ENCODE measurements around the gene PTBP3. TPM values are rescaled to one million over a fixed set of nuclear protein-coding genes. Genes with fewer than 3 reads are reported as not detected.
"Not testable (repeated sequence)": the region's sequence is repeated elsewhere in the genome, so short reads cannot be mapped to it uniquely, and the experiment has no call there.

Gene PTBP3
- total RNA-seq, 4 donors from 2014 or later, result 19.9 to 31.1 (median 25.5) TPM

GRCh38 chr9:112283582-112284253, 49.7 kb downstream of the PTBP3 start:
- Histone ChIP-seq H3K27me3 (no peaks in the 10 kb centered on the region), H3K27ac (replicated peaks in 1 of 4) (no peak overlapping the region), H3K36me3 (peaks cover 0 to 10% (median 3%) of the 10 kb centered on the region in 4 donors), H3K4me1 (peaks cover 3 to 7% (median 6%) of the 10 kb centered on the region in 4 donors), H3K9me3 (no peaks in the 10 kb centered on the region), H3K4me3 (no peak overlapping the region)
- no peak for DNase-seq (ENCODE audit: extremely low spot score)
- intact Hi-C loops (cut with DNase I), result no loop called here
- WGBS, result 92% methylated on average over 1 of the region's 6 CpGs
- TF ChIP-seq POLR2A (IDR thresholded peaks at IDR 0.05; ENCODE audit: low read depth), result no peak
- no peak for TF ChIP-seq CTCF (IDR thresholded peaks at IDR 0.05)
- TF ChIP-seq POLR2AphosphoS5 (IDR thresholded peaks at IDR 0.05), result no peak
- no peak for TF ChIP-seq EP300 (IDR thresholded peaks at IDR 0.05)

GRCh38 chr9:112282841-112283240, 50.6 kb downstream of the PTBP3 start:
- H3K27ac ChIP-seq (replicated peaks in 1 of 4); H3K9me3 ChIP-seq; DNase-seq (ENCODE audit: extremely low spot score); H3K4me1 ChIP-seq; H3K27me3 ChIP-seq; intact Hi-C loops (cut with DNase I); H3K4me3 ChIP-seq: not testable (repeated sequence)
- WGBS, result 96% methylated on average over 3 of the region's 3 CpGs
- peaks cover 0 to 10% (median 3%) of the 10 kb centered on the region in 4 donors for H3K36me3 ChIP-seq

GRCh38 chr9:112280904-112281303, 52.5 kb downstream of the PTBP3 start:
- Histone ChIP-seq H3K4me1 (peaks cover 0 to 9% (median 0%) of the 10 kb centered on the region in 4 donors), H3K9me3 (no peaks in the 10 kb centered on the region), H3K4me3 (no peak overlapping the region), H3K27ac (replicated peaks in 1 of 4) (no peak overlapping the region), H3K36me3 (peaks cover 0 to 10% (median 3%) of the 10 kb centered on the region in 4 donors), H3K27me3 (no peaks in the 10 kb centered on the region)
- WGBS, result 88% methylated on average over 2 of the region's 2 CpGs
- intact Hi-C loops (cut with DNase I), result no loop called here
- no peak for DNase-seq (ENCODE audit: extremely low spot score)
- TF ChIP-seq POLR2AphosphoS5 (IDR thresholded peaks at IDR 0.05) (no peak), POLR2A (IDR thresholded peaks at IDR 0.05; ENCODE audit: low read depth) (no peak), EP300 (IDR thresholded peaks at IDR 0.05) (no peak), CTCF (IDR thresholded peaks at IDR 0.05) (no peak)

GRCh38 chr9:112279501-112279900, 53.9 kb downstream of the PTBP3 start:
- TF ChIP-seq EP300 (IDR thresholded peaks at IDR 0.05) (no peak), POLR2AphosphoS5 (IDR thresholded peaks at IDR 0.05) (no peak), POLR2A (IDR thresholded peaks at IDR 0.05; ENCODE audit: low read depth) (no peak), CTCF (IDR thresholded peaks at IDR 0.05) (no peak)
- H3K9me3 ChIP-seq, result no peaks in the 10 kb centered on the region
- no peaks in the 10 kb centered on the region for H3K27me3 ChIP-seq
- no peak overlapping the region for H3K4me3 ChIP-seq
- H3K36me3 ChIP-seq, result peaks cover 0 to 10% (median 3%) of the 10 kb centered on the region in 4 donors
- no peak overlapping the region for H3K27ac ChIP-seq (replicated peaks in 1 of 4)
- DNase-seq (ENCODE audit: extremely low spot score), result no peak
- intact Hi-C loops (cut with DNase I), result no loop called here
- H3K4me1 ChIP-seq, result peaks cover 0 to 9% (median 1%) of the 10 kb centered on the region in 4 donors

- no peaks in the 10 kb centered on the region for H3K27me3 ChIP-seq
- intact Hi-C loops (cut with DNase I), result no loop called here
- peaks cover 0 to 10% (median 8%) of the 10 kb centered on the region in 4 donors for H3K4me1 ChIP-seq
- no peak for TF ChIP-seq POLR2AphosphoS5 (IDR thresholded peaks at IDR 0.05)
- no peak overlapping the region for H3K4me3 ChIP-seq
- 54% methylated on average over 3 of the region's 3 CpGs for WGBS
- no peak overlapping the region for H3K27ac ChIP-seq (replicated peaks in 1 of 4)
- no peaks in the 10 kb centered on the region for H3K36me3 ChIP-seq
- H3K9me3 ChIP-seq, result no peaks in the 10 kb centered on the region
- no peak for DNase-seq (ENCODE audit: extremely low spot score)
Observed at GRCh38 chr9:112278152-112278551, 55.3 kb downstream of the PTBP3 start.

GRCh38 chr9:112274600-112274999, 58.8 kb downstream of the PTBP3 start:
- DNase-seq (ENCODE audit: extremely low spot score), result no peak
- Histone ChIP-seq H3K4me3 (no peak overlapping the region), H3K27ac (replicated peaks in 1 of 4) (no peak overlapping the region), H3K4me1 (peaks cover 0 to 10% (median 8%) of the 10 kb centered on the region in 4 donors), H3K9me3 (no peaks in the 10 kb centered on the region), H3K27me3 (no peaks in the 10 kb centered on the region), H3K36me3 (peaks cover 0 to 8% (median 3%) of the 10 kb centered on the region in 4 donors)
- intact Hi-C loops (cut with DNase I), result no loop called here
- TF ChIP-seq POLR2A (IDR thresholded peaks at IDR 0.05; ENCODE audit: low read depth) (no peak), EP300 (IDR thresholded peaks at IDR 0.05) (no peak), CTCF (IDR thresholded peaks at IDR 0.05) (no peak), POLR2AphosphoS5 (IDR thresholded peaks at IDR 0.05) (no peak)
- WGBS, result 97% methylated on average over 1 of the region's 1 CpG

Data from esophagus muscularis mucosa (tissue), 4 donors.